Measurements from ENCODE around the gene RPL22L1.
"Not testable (repeated sequence)": the region's sequence is repeated elsewhere in the genome, so short reads cannot be mapped to it uniquely, and the experiment has no call there.

RPL22L1 gene

DNA sequence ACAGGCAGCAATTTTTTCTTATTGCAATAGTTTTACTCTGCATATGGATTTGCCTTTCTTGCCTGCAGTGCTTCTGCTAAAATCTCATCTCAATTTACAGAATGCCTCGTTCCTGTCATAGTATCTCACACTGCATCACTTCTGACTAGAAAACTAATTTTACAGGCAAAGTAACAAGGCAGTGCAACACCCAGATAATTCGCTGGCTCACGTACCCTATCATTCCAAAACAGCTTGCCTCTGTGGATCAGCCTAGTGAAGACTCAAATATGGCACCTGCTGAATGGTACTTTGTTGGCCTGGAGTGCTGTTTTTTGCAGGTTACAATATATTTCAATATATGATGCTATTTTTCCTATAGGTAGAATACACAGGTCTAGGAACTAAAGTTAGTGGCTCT lies 33.1 kb upstream of the RPL22L1 start:
- no peak for DNase-seq (ENCODE audit: low read depth)
- Histone ChIP-seq H3K4me1 (ENCODE audit: control insufficient read depth, insufficient read depth, low read length) (peaks cover 10% of the 10 kb centered on the region), H3K27me3 (replicated peaks; ENCODE audit: control insufficient read depth, insufficient read depth, low read length) (no peaks in the 10 kb centered on the region), H3K9me3 (ENCODE audit: control insufficient read depth, low read length) (no peaks in the 10 kb centered on the region), H3K4me3 (ENCODE audit: low read length) (no peak overlapping the region), H3K9ac (ENCODE audit: low read length) (no peak overlapping the region), H3K36me3 (ENCODE audit: control insufficient read depth, insufficient read depth, low read length, severe bottlenecking) (no peaks in the 10 kb centered on the region)

DNA sequence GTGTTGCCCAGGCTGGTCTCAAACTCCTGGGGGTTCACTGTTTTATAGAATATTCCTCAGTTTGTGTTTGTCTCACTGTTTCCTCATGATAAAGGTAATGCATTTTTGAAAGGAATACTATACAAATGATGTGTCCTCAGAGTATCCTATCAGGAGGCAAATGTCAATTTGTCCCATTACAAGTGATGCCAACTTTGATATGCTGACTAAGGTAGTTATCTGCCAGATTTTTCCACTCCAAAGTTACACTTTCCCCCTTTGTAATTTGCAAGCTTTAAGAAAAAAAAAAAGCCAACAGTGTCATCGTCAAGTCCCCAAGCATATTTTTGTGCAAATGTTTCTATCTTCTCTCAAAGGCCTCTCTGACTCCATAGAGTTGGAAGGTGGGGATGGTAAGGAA lies 29.5 kb upstream of the RPL22L1 start:
- no peak for DNase-seq (ENCODE audit: low read depth)
- peaks cover 7% of the 10 kb centered on the region for H3K36me3 ChIP-seq (ENCODE audit: control insufficient read depth, insufficient read depth, low read length, severe bottlenecking)
- no peaks in the 10 kb centered on the region for H3K4me1 ChIP-seq (ENCODE audit: control insufficient read depth, insufficient read depth, low read length)
- no peaks in the 10 kb centered on the region for H3K27me3 ChIP-seq (replicated peaks; ENCODE audit: control insufficient read depth, insufficient read depth, low read length)
- no peak overlapping the region for H3K9ac ChIP-seq (ENCODE audit: low read length)
- H3K4me3 ChIP-seq (ENCODE audit: low read length): no peak overlapping the region
- H3K9me3 ChIP-seq (ENCODE audit: control insufficient read depth, low read length): no peaks in the 10 kb centered on the region

GRCh38 chr3:170897978-170898377 lies 28.0 kb upstream of the RPL22L1 start:
- no peak overlapping the region for H3K4me3 ChIP-seq (ENCODE audit: low read length)
- DNase-seq (ENCODE audit: low read depth): no peak
- H3K9me3 ChIP-seq (ENCODE audit: control insufficient read depth, low read length): no peaks in the 10 kb centered on the region
- H3K27me3 ChIP-seq (replicated peaks; ENCODE audit: control insufficient read depth, insufficient read depth, low read length): no peaks in the 10 kb centered on the region
- no peaks in the 10 kb centered on the region for H3K4me1 ChIP-seq (ENCODE audit: control insufficient read depth, insufficient read depth, low read length)
- H3K9ac ChIP-seq (ENCODE audit: low read length): no peak overlapping the region
- H3K36me3 ChIP-seq (ENCODE audit: control insufficient read depth, insufficient read depth, low read length, severe bottlenecking): peaks cover 7% of the 10 kb centered on the region

- H3K4me1 ChIP-seq (ENCODE audit: control insufficient read depth, insufficient read depth, low read length); DNase-seq (ENCODE audit: low read depth); H3K9me3 ChIP-seq (ENCODE audit: control insufficient read depth, low read length); H3K27me3 ChIP-seq (replicated peaks; ENCODE audit: control insufficient read depth, insufficient read depth, low read length); H3K36me3 ChIP-seq (ENCODE audit: control insufficient read depth, insufficient read depth, low read length, severe bottlenecking); H3K4me3 ChIP-seq (ENCODE audit: low read length); H3K9ac ChIP-seq (ENCODE audit: low read length): not testable (repeated sequence)
Observed at GRCh38 chr3:170897199-170897598, 27.2 kb upstream of the RPL22L1 start.

GRCh38 chr3:170896781-170897180 lies 26.8 kb upstream of the RPL22L1 start:
- Histone ChIP-seq H3K9me3 (ENCODE audit: control insufficient read depth, low read length) (no peaks in the 10 kb centered on the region), H3K27me3 (replicated peaks; ENCODE audit: control insufficient read depth, insufficient read depth, low read length) (no peaks in the 10 kb centered on the region), H3K36me3 (ENCODE audit: control insufficient read depth, insufficient read depth, low read length, severe bottlenecking) (peaks cover 7% of the 10 kb centered on the region), H3K4me1 (ENCODE audit: control insufficient read depth, insufficient read depth, low read length) (no peaks in the 10 kb centered on the region), H3K4me3 (ENCODE audit: low read length) (no peak overlapping the region), H3K9ac (ENCODE audit: low read length) (no peak overlapping the region)
- no peak for DNase-seq (ENCODE audit: low read depth)

GRCh38 chr3:170896333-170896732 lies 26.3 kb upstream of the RPL22L1 start:
- H3K4me3 ChIP-seq (ENCODE audit: low read length); H3K27me3 ChIP-seq (replicated peaks; ENCODE audit: control insufficient read depth, insufficient read depth, low read length); H3K9me3 ChIP-seq (ENCODE audit: control insufficient read depth, low read length); H3K36me3 ChIP-seq (ENCODE audit: control insufficient read depth, insufficient read depth, low read length, severe bottlenecking); DNase-seq (ENCODE audit: low read depth); H3K4me1 ChIP-seq (ENCODE audit: control insufficient read depth, insufficient read depth, low read length); H3K9ac ChIP-seq (ENCODE audit: low read length): not testable (repeated sequence)

DNA sequence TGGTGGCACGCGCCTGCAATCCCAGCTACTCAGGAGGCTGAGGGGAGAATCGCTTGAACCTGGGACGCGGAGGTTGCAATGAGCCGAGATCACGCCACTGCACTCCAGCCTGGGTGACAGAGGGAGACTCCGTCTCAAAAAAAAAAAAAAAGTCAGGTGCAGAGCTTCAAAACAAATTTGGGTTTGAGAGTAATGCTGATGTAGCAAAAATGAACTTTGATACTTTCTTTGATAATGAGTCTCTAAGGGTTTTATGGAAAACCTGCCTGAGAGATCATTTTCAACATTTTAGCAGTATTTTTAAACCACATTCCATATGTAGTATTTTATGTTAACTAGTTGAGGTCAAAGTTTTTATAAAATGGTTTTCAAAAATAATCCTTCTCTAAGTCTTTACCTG lies 23.9 kb upstream of the RPL22L1 start:
- DNase-seq (ENCODE audit: low read depth): no peak

DNA sequence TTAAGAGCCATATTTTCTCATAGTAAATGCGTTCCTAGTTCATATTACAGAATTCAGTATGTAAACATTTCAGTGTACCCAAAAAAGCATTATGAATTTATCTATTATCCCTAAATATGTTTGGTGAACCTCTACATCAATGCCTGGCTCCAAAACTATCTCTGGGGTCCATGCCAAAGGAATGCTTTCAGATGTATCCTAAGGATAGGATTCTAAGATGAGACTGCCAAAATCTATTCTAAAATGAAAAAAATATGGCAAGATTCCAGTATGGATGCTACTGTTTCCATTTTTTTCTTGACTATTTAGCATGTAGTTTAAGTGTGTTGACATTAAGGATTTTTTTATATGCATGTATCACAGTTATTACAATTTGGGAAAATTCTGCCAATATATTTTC lies 19.6 kb upstream of the RPL22L1 start:
- Histone ChIP-seq H3K4me3 (ENCODE audit: low read length) (no peak overlapping the region), H3K9me3 (ENCODE audit: control insufficient read depth, low read length) (no peaks in the 10 kb centered on the region), H3K4me1 (ENCODE audit: control insufficient read depth, insufficient read depth, low read length) (no peaks in the 10 kb centered on the region), H3K36me3 (ENCODE audit: control insufficient read depth, insufficient read depth, low read length, severe bottlenecking) (no peaks in the 10 kb centered on the region), H3K9ac (ENCODE audit: low read length) (no peak overlapping the region), H3K27me3 (replicated peaks; ENCODE audit: control insufficient read depth, insufficient read depth, low read length) (no peaks in the 10 kb centered on the region)
- no peak for DNase-seq (ENCODE audit: low read depth)

More for the DNA sequence above, 23.9 kb upstream of the RPL22L1 start:
- Histone ChIP-seq H3K4me3 (ENCODE audit: low read length) (no peak overlapping the region), H3K27me3 (replicated peaks; ENCODE audit: control insufficient read depth, insufficient read depth, low read length) (no peaks in the 10 kb centered on the region), H3K9me3 (ENCODE audit: control insufficient read depth, low read length) (no peaks in the 10 kb centered on the region), H3K9ac (ENCODE audit: low read length) (no peak overlapping the region), H3K4me1 (ENCODE audit: control insufficient read depth, insufficient read depth, low read length) (no peaks in the 10 kb centered on the region), H3K36me3 (ENCODE audit: control insufficient read depth, insufficient read depth, low read length, severe bottlenecking) (peaks cover 7% of the 10 kb centered on the region)

- no peak overlapping the region for H3K9ac ChIP-seq (ENCODE audit: low read length)
- peak; percentile 34 for DNase-seq (ENCODE audit: low read depth)
- H3K36me3 ChIP-seq (ENCODE audit: control insufficient read depth, insufficient read depth, low read length, severe bottlenecking): no peaks in the 10 kb centered on the region
- no peak overlapping the region for H3K4me3 ChIP-seq (ENCODE audit: low read length)
- H3K27me3 ChIP-seq (replicated peaks; ENCODE audit: control insufficient read depth, insufficient read depth, low read length): no peaks in the 10 kb centered on the region
- no peaks in the 10 kb centered on the region for H3K4me1 ChIP-seq (ENCODE audit: control insufficient read depth, insufficient read depth, low read length)
- H3K9me3 ChIP-seq (ENCODE audit: control insufficient read depth, low read length): no peaks in the 10 kb centered on the region
Observed at GRCh38 chr3:170889132-170889531, 19.1 kb upstream of the RPL22L1 start.

DNA sequence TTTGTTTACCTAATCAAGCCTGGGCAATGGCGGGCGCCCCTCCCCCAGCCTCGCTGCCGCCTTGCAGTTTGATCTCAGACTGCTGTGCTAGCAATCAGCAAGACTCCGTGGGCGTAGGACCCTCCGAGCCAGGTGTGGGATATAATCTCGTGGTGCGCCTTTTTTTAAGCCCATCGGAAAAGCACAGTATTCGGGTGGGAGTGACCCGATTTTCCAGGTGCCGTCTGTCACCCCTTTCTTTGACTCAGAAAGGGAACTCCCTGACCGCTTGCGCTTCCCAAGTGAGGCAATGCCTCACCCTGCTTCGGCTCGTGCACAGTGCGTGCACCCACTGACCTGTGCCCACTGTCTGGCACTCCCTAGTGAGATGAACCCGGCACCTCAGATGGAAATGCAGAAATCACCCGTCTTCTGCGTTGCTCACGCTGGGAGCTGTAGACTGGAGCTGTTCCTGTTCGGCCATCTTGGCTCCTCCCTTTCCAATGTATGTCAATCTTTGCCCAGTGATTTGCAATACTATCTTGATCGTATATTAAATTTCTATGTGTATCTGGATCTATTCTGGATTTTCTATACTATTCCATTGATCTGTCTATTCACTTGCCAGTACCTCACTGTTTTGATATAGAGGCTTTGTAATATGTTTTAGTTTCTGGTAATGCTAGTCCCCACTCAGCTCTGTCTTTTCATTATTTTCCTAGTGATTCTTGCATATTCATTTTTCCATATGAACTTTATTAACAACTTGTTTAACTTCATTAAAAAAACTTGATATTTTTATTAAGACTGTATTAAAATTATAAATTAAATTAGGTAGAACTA lies 14.3 kb upstream of the RPL22L1 start:
- H3K4me3 ChIP-seq (ENCODE audit: low read length); H3K4me1 ChIP-seq (ENCODE audit: control insufficient read depth, insufficient read depth, low read length); H3K9me3 ChIP-seq (ENCODE audit: control insufficient read depth, low read length); H3K27me3 ChIP-seq (replicated peaks; ENCODE audit: control insufficient read depth, insufficient read depth, low read length); H3K9ac ChIP-seq (ENCODE audit: low read length); DNase-seq (ENCODE audit: low read depth); H3K36me3 ChIP-seq (ENCODE audit: control insufficient read depth, insufficient read depth, low read length, severe bottlenecking): not testable (repeated sequence)

- not testable (repeated sequence) for H3K27me3 ChIP-seq (replicated peaks; ENCODE audit: control insufficient read depth, insufficient read depth, low read length); H3K4me1 ChIP-seq (ENCODE audit: control insufficient read depth, insufficient read depth, low read length); H3K4me3 ChIP-seq (ENCODE audit: low read length); H3K9ac ChIP-seq (ENCODE audit: low read length); H3K36me3 ChIP-seq (ENCODE audit: control insufficient read depth, insufficient read depth, low read length, severe bottlenecking); DNase-seq (ENCODE audit: low read depth)
- peaks cover 12% of the 10 kb centered on the region for H3K9me3 ChIP-seq (ENCODE audit: control insufficient read depth, low read length)
Observed at GRCh38 chr3:170878688-170879087, 8.7 kb upstream of the RPL22L1 start.

GRCh38 chr3:170877311-170877710 lies 7.3 kb upstream of the RPL22L1 start:
- not testable (repeated sequence) for H3K27me3 ChIP-seq (replicated peaks; ENCODE audit: control insufficient read depth, insufficient read depth, low read length); H3K9ac ChIP-seq (ENCODE audit: low read length); H3K4me1 ChIP-seq (ENCODE audit: control insufficient read depth, insufficient read depth, low read length); H3K36me3 ChIP-seq (ENCODE audit: control insufficient read depth, insufficient read depth, low read length, severe bottlenecking); H3K4me3 ChIP-seq (ENCODE audit: low read length); DNase-seq (ENCODE audit: low read depth)
- H3K9me3 ChIP-seq (ENCODE audit: control insufficient read depth, low read length): peaks cover 12% of the 10 kb centered on the region
